WTC11 (cell line): Measurements from ENCODE around the gene EDN2. TPM values are rescaled to one million over a fixed set of nuclear protein-coding genes. Genes with fewer than 3 reads are reported as not detected.

Experiments
- ATAC-seq: fragments of 200-7000 bp; cut with Tn5 transposase; 2 replicates; pipeline ENCODE4 v1.10.0; 2021; ENCODE audit warnings: mild to moderate bottlenecking, moderate library complexity
- CTCF ChIA-PET: fragments of 300-600 bp; sonication (Branson Sonifier 250); formaldehyde crosslinking; loops from one replicate; lab custom pipeline; 2021; ENCODE audit warnings: antibody characterized with exemption; lab: Charles Lee
- POLR2A ChIA-PET: fragments of 350-600 bp; sonication (Branson Sonifier 250); formaldehyde crosslinking; loops from one replicate; lab custom pipeline; 2021; ENCODE audit warnings: antibody characterized with exemption; lab: Charles Lee
- DNase-seq: peaks from one replicate; pipeline ENCODE4 v3.0.0; 2021; ENCODE audit warnings: low spot score
- H3K27ac Mint-ChIP-seq: 2 replicates; pipeline ENCODE4 v1.8.0; 2021; ENCODE audit warnings: mixed read lengths
- H3K27me3 Mint-ChIP-seq: 2 replicates; pipeline ENCODE4 v1.8.0; 2021; ENCODE audit warnings: low read depth, mild to moderate bottlenecking, moderate library complexity, mixed read lengths
- H3K36me3 Mint-ChIP-seq: 2 replicates; pipeline ENCODE4 v1.8.0; 2021; ENCODE audit warnings: mixed read lengths
- H3K4me1 Mint-ChIP-seq: 2 replicates; pipeline ENCODE4 v1.8.0; 2022; ENCODE audit warnings: mixed read lengths
- H3K4me3 Mint-ChIP-seq: 2 replicates; pipeline ENCODE4 v1.8.0; 2021; ENCODE audit warnings: mild to moderate bottlenecking, moderate library complexity, mixed read lengths
- H3K9me3 Mint-ChIP-seq: 2 replicates; pipeline ENCODE4 v1.8.0; 2021; ENCODE audit warnings: mixed read lengths
- CREB1 ChIP-seq: sonication (generic); formaldehyde crosslinking; IDR thresholded peaks from 2 replicates; pipeline ENCODE4 v1.8.0; 2023; ENCODE audit warnings: mild to moderate bottlenecking, missing genetic modification reagents
- FOXP1 ChIP-seq: sonication (generic); formaldehyde crosslinking; IDR thresholded peaks from 2 replicates; pipeline ENCODE4 v1.8.0; 2022; ENCODE audit warnings: missing genetic modification reagents, mild to moderate bottlenecking, moderate library complexity, borderline replicate concordance
- GRHL2 ChIP-seq: fragments of 250-450 bp; sonication (Bioruptor Pico); IDR thresholded peaks from 2 replicates; pipeline ENCODE4 v1.8.0; 2022; ENCODE audit warnings: mild to moderate bottlenecking, moderate library complexity; ENCODE audit not compliant: insufficient replicate concordance, severe bottlenecking
- JUN ChIP-seq: sonication (generic); formaldehyde crosslinking; IDR thresholded peaks from 2 replicates; pipeline ENCODE4 v1.8.0; 2023; ENCODE audit warnings: mild to moderate bottlenecking, missing genetic modification reagents
- NFE2L1 ChIP-seq: sonication (generic); formaldehyde crosslinking; IDR thresholded peaks from 2 replicates; pipeline ENCODE4 v1.8.1; 2023; ENCODE audit warnings: missing genetic modification reagents
- NR2C2 ChIP-seq: sonication (generic); formaldehyde crosslinking; IDR thresholded peaks from 2 replicates; pipeline ENCODE4 v1.8.0; 2022; ENCODE audit warnings: mild to moderate bottlenecking, missing genetic modification reagents
- OVOL2 ChIP-seq: fragments of 250-450 bp; sonication (Bioruptor Pico); IDR thresholded peaks from 2 replicates; pipeline ENCODE4 v1.9.0; 2021; ENCODE audit warnings: mild to moderate bottlenecking, borderline replicate concordance
- SP1 ChIP-seq: sonication (generic); formaldehyde crosslinking; conservative IDR thresholded peaks from 2 replicates; pipeline ENCODE4 v1.8.1; 2022; ENCODE audit warnings: missing genetic modification reagents
- TEAD4 ChIP-seq: sonication (generic); formaldehyde crosslinking; IDR thresholded peaks from 2 replicates; pipeline ENCODE4 v1.8.0; 2022; ENCODE audit warnings: mild to moderate bottlenecking, missing genetic modification reagents
- TP53 ChIP-seq: sonication (generic); formaldehyde crosslinking; IDR thresholded peaks from 2 replicates; pipeline ENCODE4 v1.8.1; 2023; ENCODE audit warnings: mild to moderate bottlenecking, missing genetic modification reagents
- ZNF263 ChIP-seq: sonication (generic); formaldehyde crosslinking; IDR thresholded peaks from 2 replicates; pipeline ENCODE4 v1.8.1; 2022; ENCODE audit warnings: low read depth, mild to moderate bottlenecking, moderate library complexity, missing genetic modification reagents
- ZNF396 ChIP-seq: fragments of 250-450 bp; sonication (Bioruptor Pico); IDR thresholded peaks from 2 replicates; pipeline ENCODE4 v1.8.0; 2021; ENCODE audit warnings: mild to moderate bottlenecking, moderate library complexity, borderline replicate concordance
- total RNA-seq: library from RNA; stranded (reverse); gene quantifications from 3 replicates; pipeline ENCODE4 v1.2.3, GENCODE V29; 2021
- TF ChIP-seq, protein P1 (sequence below): sonication (generic); formaldehyde crosslinking; IDR thresholded peaks from 2 replicates; pipeline ENCODE4 v1.8.1; 2023; ENCODE audit warnings: mild to moderate bottlenecking, missing genetic modification reagents
- TF ChIP-seq, protein P2 (sequence below): sonication (generic); formaldehyde crosslinking; IDR thresholded peaks from 2 replicates; pipeline ENCODE4 v1.8.1; 2022; ENCODE audit warnings: missing genetic modification reagents, borderline replicate concordance
- TF ChIP-seq, protein P3 (sequence below): sonication (generic); formaldehyde crosslinking; IDR thresholded peaks from 2 replicates; pipeline ENCODE4 v1.8.0; 2022; ENCODE audit warnings: mild to moderate bottlenecking, missing genetic modification reagents
- TF ChIP-seq, protein P4 (sequence below): sonication (generic); formaldehyde crosslinking; IDR thresholded peaks from 2 replicates; pipeline ENCODE4 v1.8.1; 2022; ENCODE audit warnings: mild to moderate bottlenecking, moderate library complexity, missing genetic modification reagents
- TF ChIP-seq, protein P5 (sequence below): sonication (generic); formaldehyde crosslinking; IDR thresholded peaks from 2 replicates; pipeline ENCODE4 v1.8.1; 2023; ENCODE audit warnings: mild to moderate bottlenecking, missing genetic modification reagents, borderline replicate concordance
- TF ChIP-seq, protein P6 (sequence below): sonication (generic); formaldehyde crosslinking; IDR thresholded peaks from 2 replicates; pipeline ENCODE4 v1.8.0; 2022; ENCODE audit warnings: mild to moderate bottlenecking, missing genetic modification reagents

The EDN2 gene
- total RNA-seq, 1 experiment from 2014 or later, result 0.33 TPM

DNA sequence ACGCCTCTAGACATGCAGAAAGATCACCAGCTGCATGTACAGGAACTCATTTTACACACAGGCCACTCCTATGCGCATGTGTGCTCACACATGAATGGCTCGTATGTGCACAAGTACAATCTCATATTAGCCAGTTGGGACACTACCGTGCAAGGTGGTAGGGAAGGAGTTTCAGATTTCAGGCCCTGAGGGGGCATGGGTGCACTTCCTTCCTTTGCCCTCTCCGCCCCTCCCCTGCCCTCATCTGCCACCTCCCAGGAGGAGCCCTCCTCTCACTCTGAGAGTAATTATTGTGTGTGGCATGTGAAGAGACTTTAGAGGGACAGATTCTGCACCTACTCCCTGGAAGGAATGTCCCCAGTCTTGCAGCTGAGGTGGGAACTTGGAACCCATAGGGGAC lies 14.8 kb downstream of the EDN2 start:
- POLR2A ChIA-PET, result no interaction called here
- no peak overlapping the region for H3K27ac Mint-ChIP-seq

DNA sequence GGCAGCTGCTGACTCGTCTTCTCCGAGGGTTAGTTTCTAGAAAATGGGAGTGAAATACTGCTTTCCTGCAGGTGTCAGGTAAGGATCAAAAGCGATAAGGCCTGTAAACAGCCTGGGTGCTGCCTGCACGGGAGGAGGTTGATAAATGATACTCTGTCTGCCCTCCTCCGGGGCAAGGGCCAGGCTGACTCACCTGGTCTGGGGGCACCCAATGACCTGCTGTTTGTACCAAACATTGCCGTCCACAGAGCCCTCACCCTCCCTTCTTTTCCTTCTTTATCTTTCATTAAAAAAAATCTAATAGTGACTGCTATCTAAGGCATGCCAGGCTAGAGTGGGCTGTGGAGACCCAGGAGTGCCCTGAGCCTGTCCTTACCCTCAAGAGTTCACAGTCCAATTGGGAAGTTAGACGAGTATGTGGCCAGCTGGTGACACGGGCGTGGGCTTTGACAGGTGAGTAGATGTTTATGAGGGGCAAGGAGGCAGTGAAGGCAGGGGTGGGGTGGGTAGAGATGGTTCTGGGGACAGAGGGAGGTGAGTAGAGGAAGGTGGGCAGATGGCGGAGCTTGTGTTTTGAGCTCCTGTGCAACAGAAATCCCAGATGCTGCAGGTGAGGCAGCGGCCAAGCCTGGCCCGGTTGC lies 16.2 kb downstream of the EDN2 start:
- Mint-ChIP-seq H3K9me3 (no peaks in the 10 kb centered on the region), H3K27ac (no peak overlapping the region), H3K27me3 (no peaks in the 10 kb centered on the region), H3K4me1 (no peaks in the 10 kb centered on the region), H3K4me3 (no peak overlapping the region), H3K36me3 (no peaks in the 10 kb centered on the region)
- ChIA-PET POLR2A (no interaction called here), CTCF (interaction anchor here (0.8 to 1.7 kb wide), 3 partner anchors 15 to 153 kb away, joined by 3 to 7 read pairs (median 3); no protein-coding TSS in a partner anchor)
- ATAC-seq (no peak), DNase-seq (no peak)
- TF ChIP-seq NFE2L1 (CRISPR knock-in tag), result no peak
- no peak for TF ChIP-seq OVOL2 (CRISPR knock-in tag)
- TF ChIP-seq FOXP1 (CRISPR knock-in tag), result no peak

More for the DNA sequence above, 14.8 kb downstream of the EDN2 start:
- DNase-seq, result no peak
- H3K27me3 Mint-ChIP-seq, result no peaks in the 10 kb centered on the region
- H3K4me1 Mint-ChIP-seq, result no peaks in the 10 kb centered on the region; the same call in 1 of the 2 replicates
- H3K36me3 Mint-ChIP-seq, result no peaks in the 10 kb centered on the region
- no peak for ATAC-seq
- CTCF ChIA-PET, result no interaction called here
- no peaks in the 10 kb centered on the region for H3K9me3 Mint-ChIP-seq
- TF ChIP-seq, protein P1, sequence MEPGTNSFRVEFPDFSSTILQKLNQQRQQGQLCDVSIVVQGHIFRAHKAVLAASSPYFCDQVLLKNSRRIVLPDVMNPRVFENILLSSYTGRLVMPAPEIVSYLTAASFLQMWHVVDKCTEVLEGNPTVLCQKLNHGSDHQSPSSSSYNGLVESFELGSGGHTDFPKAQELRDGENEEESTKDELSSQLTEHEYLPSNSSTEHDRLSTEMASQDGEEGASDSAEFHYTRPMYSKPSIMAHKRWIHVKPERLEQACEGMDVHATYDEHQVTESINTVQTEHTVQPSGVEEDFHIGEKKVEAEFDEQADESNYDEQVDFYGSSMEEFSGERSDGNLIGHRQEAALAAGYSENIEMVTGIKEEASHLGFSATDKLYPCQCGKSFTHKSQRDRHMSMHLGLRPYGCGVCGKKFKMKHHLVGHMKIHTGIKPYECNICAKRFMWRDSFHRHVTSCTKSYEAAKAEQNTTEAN, result no peak
- TF ChIP-seq, protein P2, sequence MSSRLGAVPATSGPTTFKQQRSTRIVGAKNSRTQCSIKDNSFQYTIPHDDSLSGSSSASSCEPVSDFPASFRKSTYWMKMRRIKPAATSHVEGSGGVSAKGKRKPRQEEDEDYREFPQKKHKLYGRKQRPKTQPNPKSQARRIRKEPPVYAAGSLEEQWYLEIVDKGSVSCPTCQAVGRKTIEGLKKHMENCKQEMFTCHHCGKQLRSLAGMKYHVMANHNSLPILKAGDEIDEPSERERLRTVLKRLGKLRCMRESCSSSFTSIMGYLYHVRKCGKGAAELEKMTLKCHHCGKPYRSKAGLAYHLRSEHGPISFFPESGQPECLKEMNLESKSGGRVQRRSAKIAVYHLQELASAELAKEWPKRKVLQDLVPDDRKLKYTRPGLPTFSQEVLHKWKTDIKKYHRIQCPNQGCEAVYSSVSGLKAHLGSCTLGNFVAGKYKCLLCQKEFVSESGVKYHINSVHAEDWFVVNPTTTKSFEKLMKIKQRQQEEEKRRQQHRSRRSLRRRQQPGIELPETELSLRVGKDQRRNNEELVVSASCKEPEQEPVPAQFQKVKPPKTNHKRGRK (CRISPR knock-in tag), result no peak
- TF ChIP-seq JUN (CRISPR knock-in tag) (no peak), CREB1 (no peak), ZNF263 (no peak), SP1 (CRISPR knock-in tag) (no peak), NR2C2 (CRISPR knock-in tag) (no peak), ZNF396 (no peak), TP53 (CRISPR knock-in tag) (no peak), TEAD4 (CRISPR knock-in tag) (no peak), GRHL2 (no peak)
- TF ChIP-seq, protein P3, sequence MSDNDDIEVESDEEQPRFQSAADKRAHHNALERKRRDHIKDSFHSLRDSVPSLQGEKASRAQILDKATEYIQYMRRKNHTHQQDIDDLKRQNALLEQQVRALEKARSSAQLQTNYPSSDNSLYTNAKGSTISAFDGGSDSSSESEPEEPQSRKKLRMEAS (CRISPR knock-in tag), result no peak
- TF ChIP-seq, protein P4, sequence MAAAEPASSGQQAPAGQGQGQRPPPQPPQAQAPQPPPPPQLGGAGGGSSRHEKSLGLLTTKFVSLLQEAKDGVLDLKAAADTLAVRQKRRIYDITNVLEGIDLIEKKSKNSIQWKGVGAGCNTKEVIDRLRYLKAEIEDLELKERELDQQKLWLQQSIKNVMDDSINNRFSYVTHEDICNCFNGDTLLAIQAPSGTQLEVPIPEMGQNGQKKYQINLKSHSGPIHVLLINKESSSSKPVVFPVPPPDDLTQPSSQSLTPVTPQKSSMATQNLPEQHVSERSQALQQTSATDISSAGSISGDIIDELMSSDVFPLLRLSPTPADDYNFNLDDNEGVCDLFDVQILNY (CRISPR knock-in tag), result no peak
- TF ChIP-seq, protein P5, sequence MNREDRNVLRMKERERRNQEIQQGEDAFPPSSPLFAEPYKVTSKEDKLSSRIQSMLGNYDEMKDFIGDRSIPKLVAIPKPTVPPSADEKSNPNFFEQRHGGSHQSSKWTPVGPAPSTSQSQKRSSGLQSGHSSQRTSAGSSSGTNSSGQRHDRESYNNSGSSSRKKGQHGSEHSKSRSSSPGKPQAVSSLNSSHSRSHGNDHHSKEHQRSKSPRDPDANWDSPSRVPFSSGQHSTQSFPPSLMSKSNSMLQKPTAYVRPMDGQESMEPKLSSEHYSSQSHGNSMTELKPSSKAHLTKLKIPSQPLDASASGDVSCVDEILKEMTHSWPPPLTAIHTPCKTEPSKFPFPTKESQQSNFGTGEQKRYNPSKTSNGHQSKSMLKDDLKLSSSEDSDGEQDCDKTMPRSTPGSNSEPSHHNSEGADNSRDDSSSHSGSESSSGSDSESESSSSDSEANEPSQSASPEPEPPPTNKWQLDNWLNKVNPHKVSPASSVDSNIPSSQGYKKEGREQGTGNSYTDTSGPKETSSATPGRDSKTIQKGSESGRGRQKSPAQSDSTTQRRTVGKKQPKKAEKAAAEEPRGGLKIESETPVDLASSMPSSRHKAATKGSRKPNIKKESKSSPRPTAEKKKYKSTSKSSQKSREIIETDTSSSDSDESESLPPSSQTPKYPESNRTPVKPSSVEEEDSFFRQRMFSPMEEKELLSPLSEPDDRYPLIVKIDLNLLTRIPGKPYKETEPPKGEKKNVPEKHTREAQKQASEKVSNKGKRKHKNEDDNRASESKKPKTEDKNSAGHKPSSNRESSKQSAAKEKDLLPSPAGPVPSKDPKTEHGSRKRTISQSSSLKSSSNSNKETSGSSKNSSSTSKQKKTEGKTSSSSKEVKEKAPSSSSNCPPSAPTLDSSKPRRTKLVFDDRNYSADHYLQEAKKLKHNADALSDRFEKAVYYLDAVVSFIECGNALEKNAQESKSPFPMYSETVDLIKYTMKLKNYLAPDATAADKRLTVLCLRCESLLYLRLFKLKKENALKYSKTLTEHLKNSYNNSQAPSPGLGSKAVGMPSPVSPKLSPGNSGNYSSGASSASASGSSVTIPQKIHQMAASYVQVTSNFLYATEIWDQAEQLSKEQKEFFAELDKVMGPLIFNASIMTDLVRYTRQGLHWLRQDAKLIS (CRISPR knock-in tag), result no peak
- TF ChIP-seq, protein P6, sequence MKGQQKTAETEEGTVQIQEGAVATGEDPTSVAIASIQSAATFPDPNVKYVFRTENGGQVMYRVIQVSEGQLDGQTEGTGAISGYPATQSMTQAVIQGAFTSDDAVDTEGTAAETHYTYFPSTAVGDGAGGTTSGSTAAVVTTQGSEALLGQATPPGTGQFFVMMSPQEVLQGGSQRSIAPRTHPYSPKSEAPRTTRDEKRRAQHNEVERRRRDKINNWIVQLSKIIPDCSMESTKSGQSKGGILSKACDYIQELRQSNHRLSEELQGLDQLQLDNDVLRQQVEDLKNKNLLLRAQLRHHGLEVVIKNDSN (CRISPR knock-in tag), result no peak
- H3K4me3 Mint-ChIP-seq, result no peak overlapping the region
